T47D (cell line): ENCODE measurements around the gene RIOK2.

Experiments
- DNase-seq, 2 experiments: peaks; one replicate each; pipeline versions ENCODE4 v3.0.0 to v3.0.0-alpha.2; 2011 to 2012; ENCODE audit warnings: low read depth in 1 of 2, low spot score in 1 of 2
- JUND ChIP-seq: IDR thresholded peaks from 2 replicates; pipeline ENCODE4 v1.6.1; 2012; ENCODE audit warnings: low read depth
- in situ Hi-C: cut with HindIII; loops from 2 replicates; pipeline ENCODE4 v1.10.0; 2016; ENCODE audit warnings: low sequenced_read_pairs, low pct_unique_long_range_greater_than_20kb

RIOK2 gene

DNA sequence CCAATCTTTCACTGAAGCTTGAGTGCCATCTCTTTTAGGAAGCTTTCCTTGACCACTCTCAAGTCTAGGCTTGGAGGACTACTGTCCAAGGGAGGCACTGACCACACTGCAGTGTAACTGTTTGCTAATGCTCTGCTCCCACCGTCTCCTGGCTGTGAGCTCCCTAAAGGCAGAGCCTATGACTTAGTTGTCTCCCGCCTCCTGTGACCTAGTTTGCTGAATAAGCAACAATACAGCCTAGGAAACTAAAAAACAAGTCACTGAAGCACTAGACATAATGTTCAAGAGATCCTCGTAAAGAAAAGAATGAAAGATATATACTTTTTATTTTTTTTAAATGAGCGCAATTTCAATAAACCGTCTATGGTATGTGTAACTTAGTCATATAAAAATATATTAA, 72.0 kb downstream of the RIOK2 start:
- no peak for DNase-seq
- TF ChIP-seq JUND, result no peak
- in situ Hi-C loops, result no loop called here
